DMS 273 (cell line): ENCODE data around the gene CRYAB.
"Not testable (repeated sequence)": the region's sequence is repeated elsewhere in the genome, so short reads cannot be mapped to it uniquely, and the experiment has no call there.

ENCODE experiments used
- DNase-seq: peaks from one replicate; lab custom pipeline; 2025; ENCODE audit not compliant: unreplicated experiment; lab: John Stamatoyannopoulos, UW

Gene CRYAB

DNA sequence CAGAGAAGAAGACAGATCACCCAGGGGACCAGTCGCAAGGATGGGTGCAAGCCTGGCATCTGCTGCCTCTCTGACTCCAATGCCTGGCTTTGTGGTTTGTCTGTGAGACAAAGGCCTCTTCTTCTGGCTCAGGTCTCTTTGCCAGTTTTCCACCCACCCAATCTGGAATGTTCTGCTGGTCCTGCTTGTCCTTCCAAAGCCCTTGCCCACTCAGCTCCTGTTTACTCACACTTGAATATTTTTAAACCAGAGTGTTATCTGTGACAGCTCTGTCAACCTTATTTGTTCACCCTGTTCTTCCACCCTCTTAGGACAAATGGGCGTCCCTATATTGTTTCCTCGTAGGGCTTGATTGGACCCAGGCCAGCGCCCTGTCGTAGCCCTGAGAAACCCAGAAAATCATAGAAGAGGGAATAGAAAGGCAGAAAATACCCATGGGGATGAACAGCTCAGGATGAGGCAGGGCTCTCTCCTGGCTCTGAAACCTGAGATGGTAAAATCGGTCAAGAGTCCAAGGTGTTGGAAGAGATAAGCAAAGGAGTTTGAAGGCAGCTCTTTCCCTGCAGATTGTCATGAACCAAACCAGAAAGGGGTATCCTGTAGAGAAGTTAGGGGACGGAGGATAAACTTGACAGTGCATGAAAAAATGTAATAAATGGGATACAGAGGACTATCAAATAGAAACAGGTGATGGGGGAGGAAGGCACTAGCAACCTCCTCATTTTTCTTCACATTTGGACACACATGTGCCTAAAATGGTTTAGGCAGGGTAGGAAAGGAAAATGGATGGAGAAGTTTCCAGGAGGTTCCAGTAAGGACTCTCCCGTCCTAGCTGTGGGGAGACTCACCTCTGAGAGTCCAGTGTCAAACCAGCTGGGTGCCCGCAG, 651 bp downstream of the CRYAB start:
- DNase-seq, result no peak

DNA sequence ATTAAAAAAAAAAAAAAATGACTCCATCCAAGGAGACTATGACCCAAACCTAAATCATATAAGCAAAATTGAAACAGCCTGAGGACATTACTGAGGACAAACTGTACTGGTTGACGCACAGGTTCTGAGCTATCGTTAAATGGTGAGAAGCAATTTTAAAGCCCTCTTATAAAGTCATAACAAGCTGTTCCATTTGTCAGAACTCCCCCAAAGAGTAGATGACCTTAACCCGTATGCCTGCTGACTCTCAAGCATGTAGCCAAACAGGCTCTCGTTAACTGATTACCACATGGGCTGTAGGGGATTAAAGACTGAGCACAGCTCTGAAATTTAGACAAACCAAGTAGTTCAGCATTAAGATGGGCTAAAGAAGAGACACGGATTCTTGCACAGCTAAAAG, 2.2 kb downstream of the CRYAB start:
- DNase-seq, result no peak

DNA sequence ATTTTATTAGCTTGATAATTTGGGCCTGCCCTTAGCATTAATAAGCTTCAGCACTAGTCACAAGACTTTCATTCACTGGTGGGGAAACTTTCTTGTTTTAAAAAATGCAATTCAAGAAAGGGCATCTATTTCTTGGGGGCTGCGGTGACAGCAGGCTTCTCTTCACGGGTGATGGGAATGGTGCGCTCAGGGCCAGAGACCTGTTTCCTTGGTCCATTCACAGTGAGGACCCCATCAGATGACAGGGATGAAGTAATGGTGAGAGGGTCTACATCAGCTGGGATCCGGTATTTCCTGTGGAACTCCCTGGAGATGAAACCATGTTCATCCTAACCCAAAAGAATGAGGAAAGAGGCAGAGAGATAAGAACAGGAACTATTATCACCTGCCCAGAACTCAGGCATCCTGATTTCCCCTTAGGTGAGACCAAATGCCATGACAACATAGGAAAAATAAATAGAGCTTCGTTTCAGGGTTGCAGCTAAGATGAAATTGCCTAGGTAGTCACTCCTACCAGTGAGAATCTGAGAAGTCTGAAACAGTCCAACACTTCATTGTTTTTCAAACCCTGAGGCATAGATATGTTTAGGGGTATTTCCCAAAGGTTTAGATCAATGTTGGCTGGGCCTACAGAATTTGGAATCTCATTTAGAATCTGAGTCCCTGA, 2.8 kb downstream of the CRYAB start:
- no peak for DNase-seq

DNA sequence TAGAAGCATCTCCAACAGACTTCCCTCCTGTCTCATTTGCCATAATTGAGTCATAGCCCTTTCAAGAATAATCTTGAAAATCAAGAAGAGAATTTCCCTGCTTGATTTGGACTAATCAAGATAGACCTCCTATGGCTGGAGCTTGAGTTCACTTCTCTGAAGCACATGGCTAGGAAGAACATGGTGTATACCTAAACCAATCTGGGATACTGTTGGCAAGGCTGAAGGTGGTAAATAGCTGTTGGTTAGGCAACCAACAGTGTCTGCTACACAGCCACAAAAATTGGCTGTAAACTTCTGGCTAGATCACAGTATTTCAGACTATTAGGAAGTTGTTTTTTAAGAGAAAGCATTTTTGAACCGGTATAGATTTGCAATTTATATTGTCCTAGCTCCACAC, 4.9 kb downstream of the CRYAB start:
- no peak for DNase-seq

DNA sequence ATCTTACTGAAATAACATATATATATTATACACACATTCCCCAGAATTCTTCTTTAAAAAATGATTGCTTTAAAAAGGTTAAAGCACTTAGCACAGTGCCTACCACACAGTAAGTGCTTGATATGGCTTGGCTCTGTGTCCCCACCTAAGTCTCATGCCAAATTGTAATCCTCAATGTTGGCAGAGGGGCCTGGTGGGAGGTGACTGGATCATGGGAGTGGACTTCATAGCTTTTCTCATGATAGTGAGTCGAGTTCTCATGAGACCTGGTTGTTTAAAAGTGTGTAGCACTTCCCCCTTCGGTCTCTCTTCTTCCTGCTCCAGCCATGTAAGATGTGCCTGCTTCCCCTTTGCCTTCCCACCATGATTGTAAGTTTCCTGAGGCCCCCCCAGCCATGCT, 6.2 kb downstream of the CRYAB start:
- no peak for DNase-seq

DNA sequence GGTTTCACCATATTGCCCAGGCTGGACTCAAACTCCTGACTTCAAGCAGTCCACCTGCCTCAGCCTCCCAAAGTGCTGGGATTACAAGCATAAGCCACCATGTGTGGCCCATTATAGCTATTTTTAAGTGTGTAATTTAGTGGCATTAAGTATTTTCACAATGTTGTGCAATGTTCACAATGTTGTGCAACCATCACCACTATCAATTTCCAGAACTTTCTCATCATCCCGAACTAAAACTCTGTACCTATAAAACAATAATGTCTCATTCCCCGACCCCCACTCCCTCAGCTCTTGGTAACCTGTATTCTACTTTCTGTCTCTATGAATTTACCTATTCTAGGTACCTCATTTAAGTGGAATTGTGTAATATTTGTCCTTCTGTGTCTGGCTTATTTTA, 24.7 kb downstream of the CRYAB start:
- DNase-seq, result no peak

DNA sequence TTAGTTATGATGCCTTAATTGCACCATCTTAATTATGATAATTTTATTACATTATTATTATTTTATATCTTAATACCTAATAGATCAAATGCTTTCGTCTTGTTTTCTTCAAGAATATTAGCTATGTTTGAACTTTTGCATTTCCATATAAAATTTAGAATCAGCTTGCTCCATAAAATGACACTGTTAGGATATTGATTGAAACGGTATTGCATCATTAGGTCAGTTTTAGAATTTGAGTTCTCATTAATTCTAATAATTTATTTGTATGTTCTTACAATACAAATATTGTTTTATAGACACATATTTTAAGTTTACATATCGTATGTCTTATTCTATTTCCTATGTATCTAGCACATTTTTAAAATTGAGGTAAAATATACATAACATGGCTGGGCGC, 25.5 kb downstream of the CRYAB start:
- no peak for DNase-seq

DNA sequence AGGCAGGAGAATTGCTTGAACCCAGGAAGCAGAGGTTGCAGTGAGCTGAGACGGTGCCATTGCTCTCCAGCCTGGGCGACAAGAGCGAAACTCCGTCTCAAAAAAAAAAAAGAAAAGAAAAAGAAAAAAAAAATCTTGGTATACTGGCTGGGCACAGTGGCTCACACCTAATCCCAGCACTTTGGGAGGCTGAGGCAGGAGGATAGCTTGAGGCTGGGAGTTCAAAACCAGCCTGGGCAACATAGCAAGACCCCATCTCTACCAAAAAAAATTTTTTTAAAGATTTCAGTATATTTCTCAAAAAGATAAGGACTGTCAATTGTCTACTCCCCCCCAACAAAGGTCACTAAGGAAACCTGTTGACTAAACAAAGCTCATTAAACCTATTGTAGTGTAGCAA, 26.5 kb downstream of the CRYAB start:
- DNase-seq, result not testable (repeated sequence)

DNA sequence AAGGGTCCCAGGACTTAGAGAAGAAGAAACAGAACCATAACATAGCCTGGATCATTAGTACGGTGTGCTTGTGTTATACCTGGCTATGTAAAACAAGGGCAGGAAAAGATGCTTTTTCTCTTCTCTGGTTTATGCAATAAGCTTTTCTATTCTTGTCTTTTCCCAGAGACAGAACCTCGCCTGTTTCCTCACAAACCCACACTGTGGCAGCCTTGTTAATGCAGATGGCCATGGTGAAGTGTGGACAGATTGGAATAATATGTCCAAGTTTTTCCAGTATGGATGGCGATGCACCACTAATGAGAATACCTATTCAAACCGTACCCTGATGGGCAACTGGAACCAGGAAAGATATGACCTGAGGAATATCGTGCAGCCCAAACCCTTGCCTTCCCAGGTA, 29.4 kb downstream of the CRYAB start:
- no peak for DNase-seq

DNA sequence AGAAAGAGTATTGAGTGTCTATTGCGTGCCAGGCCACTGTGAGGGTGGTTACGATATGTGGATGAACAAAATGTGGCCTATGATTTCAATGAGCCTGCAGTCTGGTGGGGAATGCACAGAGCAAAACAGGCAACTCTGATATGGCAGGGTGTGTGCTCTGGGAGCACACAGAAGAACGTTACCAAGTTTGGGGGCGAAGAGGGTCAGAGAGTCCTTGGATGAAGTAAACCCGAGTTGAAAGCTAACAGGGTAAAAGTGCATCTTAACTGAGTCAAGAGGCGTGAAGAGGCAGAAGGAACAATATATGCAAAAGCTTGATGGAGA, 32.0 kb downstream of the CRYAB start:
- peak; percentile 27 for DNase-seq

DNA sequence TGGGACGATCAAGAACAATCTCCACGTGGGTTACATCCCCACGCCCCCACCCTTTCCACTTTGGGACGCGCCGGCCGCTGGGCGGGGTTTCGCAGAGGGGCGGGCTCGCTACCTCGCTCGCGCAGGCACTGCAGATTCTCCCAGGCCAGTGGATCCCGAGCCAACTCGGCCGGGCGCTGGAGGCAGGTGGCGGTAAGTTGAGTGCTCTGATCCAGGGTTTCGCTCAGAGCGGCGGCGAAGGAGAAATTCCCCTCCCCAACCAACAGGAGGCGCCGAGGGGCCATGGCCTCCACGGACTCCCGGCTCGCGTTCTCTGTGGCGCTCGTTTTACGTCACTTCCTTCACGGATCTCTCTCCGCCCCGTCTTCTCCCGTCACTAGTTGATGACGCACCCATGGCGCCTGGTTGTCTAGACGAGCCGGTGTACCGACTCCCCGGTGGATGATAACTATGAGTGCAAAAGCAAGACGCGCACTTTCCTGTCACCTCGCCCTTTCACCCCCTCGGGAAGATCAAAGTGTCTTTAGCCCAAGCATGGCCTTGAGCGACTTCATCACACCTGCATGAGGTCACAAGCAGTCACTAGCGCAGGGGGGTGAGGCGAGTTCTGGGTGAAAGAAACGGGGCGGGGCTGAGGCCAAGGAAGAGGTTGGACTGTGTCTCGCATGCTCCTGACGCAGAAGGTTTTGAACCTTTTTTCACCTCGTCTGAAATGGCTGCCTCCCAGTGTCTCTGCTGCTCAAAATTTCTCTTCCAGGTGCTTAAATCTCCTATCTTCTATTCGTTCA, 32.5 kb downstream of the CRYAB start, which contains the start of the genes CFAP68 and FDXACB1:
Gene CFAP68, plus strand, starts transcription at position 693 of the 788 bp plus-strand sequence. Its CDS starts 20 bp downstream, at position 713.
Gene FDXACB1, minus strand, starts transcription at position 317 of the 788 bp plus-strand sequence. Its CDS starts 33 bp downstream, at position 284.
- DNase-seq, result peak; percentile 98

DNA sequence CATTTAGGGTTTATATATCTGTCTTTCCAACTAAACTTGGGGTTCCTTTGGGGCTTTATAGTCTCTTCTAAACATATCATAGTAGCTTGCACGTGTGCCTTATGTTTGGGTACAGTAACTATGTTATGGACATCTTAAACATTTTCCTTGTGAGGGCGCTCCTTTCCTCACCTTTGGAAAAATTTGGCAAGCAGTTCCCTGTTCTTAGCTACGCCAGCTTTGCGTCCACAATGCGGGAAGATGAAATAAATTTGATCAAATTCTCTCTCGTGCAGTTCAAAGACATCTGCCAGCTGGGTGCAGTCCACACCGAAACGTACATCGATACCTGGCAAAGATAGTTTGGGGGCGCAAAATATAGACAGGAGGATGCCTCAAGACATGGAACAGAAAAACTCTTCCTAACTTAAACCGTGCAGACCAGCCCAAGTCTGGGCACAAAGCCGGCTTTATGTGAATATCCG, 33.2 kb downstream of the CRYAB start:
- DNase-seq, result peak; percentile 73

DNA sequence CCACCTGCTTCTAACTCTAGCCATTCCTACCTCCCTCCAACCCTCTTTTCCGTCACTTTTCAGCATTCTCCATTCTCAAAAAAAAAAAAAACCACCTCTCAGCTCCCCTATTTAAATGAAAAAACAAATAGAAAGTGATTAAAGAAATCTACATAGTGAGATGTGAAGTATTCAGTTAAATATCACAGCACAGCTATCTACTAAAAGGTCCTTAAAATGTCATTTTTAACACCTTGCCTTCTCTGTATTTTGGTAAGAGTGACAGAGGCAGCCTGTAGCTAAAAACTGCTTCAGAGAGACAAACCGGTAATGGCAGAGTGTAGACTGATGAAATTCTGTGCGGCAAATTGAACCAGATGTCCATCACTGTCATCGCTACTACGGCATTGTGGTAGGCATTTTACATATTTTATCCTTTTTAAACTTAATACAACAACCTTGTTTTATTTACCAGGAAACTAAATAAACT, 39.8 kb downstream of the CRYAB start:
- peak; percentile 18 for DNase-seq

DNA sequence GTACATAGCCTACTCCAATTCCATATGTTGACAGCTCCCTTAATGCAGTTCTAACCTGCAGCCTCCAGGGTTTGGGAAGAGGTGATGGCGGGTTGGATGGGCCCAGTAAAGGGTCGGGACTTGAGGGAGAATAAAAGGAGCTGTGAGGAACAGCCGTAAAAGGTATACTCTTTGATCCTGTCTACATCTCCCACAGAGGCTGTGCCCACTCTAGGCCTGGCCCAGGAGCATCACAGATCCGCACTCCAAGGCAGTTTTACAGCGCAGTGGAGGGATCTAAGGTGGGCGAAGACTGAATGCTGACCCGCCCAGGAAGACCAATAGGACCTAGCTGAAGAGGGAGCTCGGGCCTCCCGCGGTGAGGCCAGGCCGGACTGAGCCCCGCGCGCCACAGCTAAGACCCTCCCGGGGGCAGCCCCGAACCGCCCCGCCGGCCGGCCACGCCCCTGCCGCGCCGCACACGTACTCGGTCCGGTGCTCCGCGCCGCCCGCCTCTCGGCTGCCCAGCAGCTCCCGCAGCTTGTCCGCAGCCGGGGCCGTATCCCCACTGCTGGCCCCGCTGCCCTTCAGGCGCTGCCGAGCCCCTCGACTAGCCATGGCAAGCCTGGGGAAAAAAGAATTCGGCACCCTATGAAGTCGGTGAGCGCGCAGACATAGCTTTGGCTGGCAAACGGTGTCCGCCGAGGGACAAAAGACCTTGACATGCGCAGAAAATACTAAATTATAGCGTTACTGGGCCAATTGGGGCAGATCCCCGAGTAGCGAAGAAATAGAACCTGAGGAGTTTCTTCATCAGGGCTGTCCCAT, 40.5 kb downstream of the CRYAB start, which contains the start of gene ALG9:
Gene ALG9, minus strand, starts transcription at position 696 of the 807 bp plus-strand sequence. Its CDS starts 99 bp downstream, at position 597.
- peak; percentile 78 for DNase-seq

DNA sequence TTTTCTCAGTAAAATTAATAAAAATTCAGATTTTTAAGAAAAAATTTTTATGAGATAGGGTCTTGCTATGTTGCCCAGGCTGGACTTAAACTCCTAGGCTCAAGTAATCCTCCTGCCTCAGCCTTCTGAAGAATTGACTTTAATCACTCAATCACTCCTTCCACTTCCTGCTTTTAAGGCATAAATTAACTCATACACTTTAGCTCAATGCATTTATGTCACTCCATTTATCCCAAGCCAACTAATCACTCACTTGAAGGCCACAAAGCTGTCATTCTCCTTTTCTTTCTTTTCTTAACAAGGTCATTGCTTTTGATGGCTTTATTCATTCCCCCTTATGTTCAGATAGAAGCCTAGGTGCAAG, 41.1 kb downstream of the CRYAB start:
- DNase-seq, result no peak

DNA sequence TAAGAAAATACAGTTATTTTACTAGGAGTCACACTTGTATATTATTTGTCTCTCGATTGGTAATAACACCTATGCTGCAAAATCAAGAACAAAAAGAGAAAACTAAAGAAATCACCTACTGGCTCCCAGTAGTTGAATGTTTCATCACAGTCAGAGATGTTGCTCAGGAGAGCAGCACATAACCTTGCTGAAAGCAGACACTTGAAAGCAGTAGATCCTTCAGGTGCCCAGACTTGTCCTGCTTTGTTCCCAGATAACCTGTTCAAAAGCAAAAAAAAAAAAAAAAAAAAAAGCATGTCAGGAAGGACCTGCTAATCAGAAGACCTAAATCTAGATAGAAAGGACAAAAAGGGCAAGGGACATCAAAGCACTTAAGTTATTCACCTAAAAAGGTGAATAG, 41.5 kb downstream of the CRYAB start:
- DNase-seq, result no peak

DNA sequence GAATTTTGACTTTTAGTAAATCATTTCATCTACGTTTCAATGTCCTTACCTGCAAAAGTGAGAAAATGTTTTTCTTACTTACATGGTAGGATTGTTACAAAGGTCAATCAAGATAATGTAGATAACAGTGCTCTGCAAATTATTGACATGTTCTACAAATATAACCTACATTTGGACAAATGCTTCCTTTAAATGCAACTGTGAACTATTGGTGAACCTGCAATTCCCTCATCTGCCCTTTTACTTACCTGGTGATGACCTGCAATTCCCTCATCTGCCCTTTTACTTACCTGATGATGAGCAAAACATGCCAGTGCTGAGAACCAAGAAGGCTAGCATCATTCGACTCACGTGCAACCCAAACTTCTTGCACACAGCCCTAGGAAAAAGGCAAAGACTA, 51.3 kb downstream of the CRYAB start:
- no peak for DNase-seq
